Measurements from ENCODE around the gene FN1.
"Not testable (repeated sequence)": the region's sequence is repeated elsewhere in the genome, so short reads cannot be mapped to it uniquely, and the experiment has no call there.

The FN1 gene

GRCh38 chr2:215313255-215313613 is 122.6 kb downstream of the FN1 start:
- TF ChIP-seq CTCF (IDR thresholded peaks at IDR 0.05; ENCODE audit: insufficient read depth, missing control alignments): no peak
- no peak for FAIRE-seq

GRCh38 chr2:215311625-215312396 is 124.1 kb downstream of the FN1 start, which contains the start of gene ATIC:
TSS of gene ATIC (plus strand) at chr2:215312059. CDS start at chr2:215312143, 84 bp downstream.
- DNase-seq (ENCODE audit: insufficient read length, low spot score) (peak; percentile 51), FAIRE-seq (no peak)
- no peak for TF ChIP-seq CTCF (IDR thresholded peaks at IDR 0.05; ENCODE audit: insufficient read depth, missing control alignments)

More at GRCh38 chr2:215313255-215313613, 122.6 kb downstream of the FN1 start:
- DNase-seq (ENCODE audit: insufficient read length, low spot score): no peak

- FAIRE-seq; DNase-seq (ENCODE audit: insufficient read length, low spot score): not testable (repeated sequence)
Measured at GRCh38 chr2:215311259-215311624, 124.6 kb downstream of the FN1 start.
